Gastrocnemius medialis (tissue), 4 donors: ENCODE results near the gene IL5. TPM values are rescaled to one million over a fixed set of nuclear protein-coding genes. Genes with fewer than 3 reads are reported as not detected.

Experiments used
- ATAC-seq, 2 donors: fragments of 150-250 bp; one replicate each; pipeline ENCODE4 v1.9.1; 2016
- DNase-seq, 2 donors: peaks; one replicate each; pipeline ENCODE4 v3.0.0-alpha.2; 2019
- H3K27ac ChIP-seq, 4 donors: fragments of 200-600 bp; sonication (generic); 1 replicate in 1 of 4; 2 replicates in 3 of 4; pipeline ENCODE4 v1.5.1; 2016 to 2018; ENCODE audit warnings: mild to moderate bottlenecking in 2 of 4, moderate library complexity in 1 of 4
- H3K27me3 ChIP-seq, 3 donors: fragments of 200-600 bp; sonication (generic) in 2 of 3; 1 replicate in 1 of 3; 2 replicates in 2 of 3; pipeline versions ENCODE4 v1.5.1 to v1.6.0; 2016 to 2019; ENCODE audit warnings: mild to moderate bottlenecking in 1 of 3, moderate library complexity in 1 of 3
- H3K36me3 ChIP-seq, 2 donors: fragments of 200-600 bp; sonication (generic) in 1 of 2; one replicate each; pipeline ENCODE4 v1.5.1; 2017 to 2018
- H3K4me1 ChIP-seq, 2 donors: fragments of 200-600 bp; sonication (generic) in 1 of 2; one replicate each; pipeline ENCODE4 v1.5.1; 2016 to 2017; ENCODE audit warnings: mild to moderate bottlenecking in 2 of 2
- H3K4me3 ChIP-seq, 4 donors: fragments of 200-600 bp; sonication (generic) in 3 of 4; 1 replicate in 1 of 4; 2 replicates in 3 of 4; pipeline ENCODE4 v1.5.1; 2016 to 2019; ENCODE audit warnings: mild to moderate bottlenecking in 2 of 4
- H3K9me3 ChIP-seq, 3 donors: fragments of 200-600 bp; sonication (generic) in 2 of 3; 1 replicate in 1 of 3; 2 replicates in 2 of 3; pipeline ENCODE4 v1.5.1; 2016 to 2019
- CTCF ChIP-seq, 5 experiments: fragments of 450-650 bp in 3 of 5; fragments of 200-600 bp in 2 of 5; sonication (generic) in 2 of 5; IDR thresholded peaks in 4 of 5; conservative IDR thresholded peaks in 1 of 5; 1 replicate in 4 of 5; 2 replicates in 1 of 5; pipeline ENCODE4 v1.5.1; 2016 to 2019; ENCODE audit warnings: antibody characterized with exemption in 5 of 5, mild to moderate bottlenecking in 3 of 5, moderate library complexity in 3 of 5
- POLR2A ChIP-seq, 2 donors: fragments of 450-650 bp; IDR thresholded peaks; one replicate each; pipeline ENCODE4 v1.6.1; 2017; ENCODE audit warnings: antibody characterized with exemption in 2 of 2, mild to moderate bottlenecking in 2 of 2, moderate library complexity in 2 of 2
- in situ Hi-C, 4 donors: fragments of 200-750 bp; cut with MboI; loops; one replicate each; pipeline versions ENCODE4 v1.15.0 to v1.8.0; 2017; ENCODE audit warnings: low sequenced_read_pairs in 4 of 4
- intact Hi-C: fragments of 100-400 bp; cut with DNase I; formaldehyde crosslinking; loops from one replicate; pipeline ENCODE4 v1.15.1; 2023; ENCODE audit warnings: low total_unique reads
- total RNA-seq, 4 donors: library from RNA; depleted of rRNA; stranded (reverse); fragments of >200 nt; gene quantifications; one replicate each; pipeline versions ENCODE4 v1.1.0 to v1.2.3, GENCODE V29; 2016

The IL5 gene
- total RNA-seq, 4 donors from 2014 or later = not detected

- Histone ChIP-seq H3K4me3 (no peak overlapping the region), H3K4me1 (peaks cover 41 to 46% of the 10 kb centered on the region in 2 donors), H3K36me3 (no peaks in the 10 kb centered on the region), H3K27me3 (no peaks in the 10 kb centered on the region), H3K9me3 (no peaks in the 10 kb centered on the region), H3K27ac (peak overlapping the region in 2 of 4 donors; percentile 80 to 82)
- ATAC-seq = no peak
- intact Hi-C loops (loop anchor here (5.0 to 10.0 kb wide), 2 partner anchors 127 to 859 kb away; partner anchors contain the start of genes RAPGEF6 and SLC22A5), in situ Hi-C loops (loop anchor here in 2 of 4 donors (10.0 kb wide), 2 partner anchors 69 to 219 kb away; no protein-coding TSS in a partner anchor)
- no peak for TF ChIP-seq POLR2A (IDR thresholded peaks at IDR 0.05)
- no peak for TF ChIP-seq CTCF (IDR thresholded peaks at IDR 0.05 in 4 of 5, conservative IDR thresholded peaks at IDR 0.05 in 1 of 5)
- DNase-seq = no peak
Measured at GRCh38 chr5:132493821-132494220, 49.5 kb downstream of the IL5 start.

GRCh38 chr5:132493241-132493640 lies 50.1 kb downstream of the IL5 start:
- Histone ChIP-seq H3K9me3 (no peaks in the 10 kb centered on the region), H3K4me3 (no peak overlapping the region), H3K27ac (no peak overlapping the region), H3K27me3 (no peaks in the 10 kb centered on the region), H3K4me1 (peaks cover 42 to 52% of the 10 kb centered on the region in 2 donors), H3K36me3 (no peaks in the 10 kb centered on the region)
- no peak for ATAC-seq
- intact Hi-C loops = loop anchor here (5.0 to 10.0 kb wide), 2 partner anchors 126 to 858 kb away; partner anchors contain the start of genes RAPGEF6 and SLC22A5
- in situ Hi-C loops = loop anchor here in 2 of 4 donors (10.0 kb wide), 2 partner anchors 68 to 218 kb away; no protein-coding TSS in a partner anchor
- no peak for DNase-seq
- TF ChIP-seq POLR2A (IDR thresholded peaks at IDR 0.05) (no peak), CTCF (IDR thresholded peaks at IDR 0.05 in 4 of 5, conservative IDR thresholded peaks at IDR 0.05 in 1 of 5) (no peak)

GRCh38 chr5:132492386-132493125 lies 50.8 kb downstream of the IL5 start:
- Histone ChIP-seq H3K4me1 (peaks cover 38 to 52% of the 10 kb centered on the region in 2 donors), H3K27ac (peak overlapping the region in 1 of 4 donors; percentile 95), H3K27me3 (no peaks in the 10 kb centered on the region), H3K4me3 (no peak overlapping the region), H3K9me3 (no peaks in the 10 kb centered on the region), H3K36me3 (no peaks in the 10 kb centered on the region)
- intact Hi-C loops = loop anchor here (5.0 to 10.0 kb wide), 2 partner anchors 125 to 858 kb away; partner anchors contain the start of genes RAPGEF6 and SLC22A5
- DNase-seq = no peak
- no peak for TF ChIP-seq CTCF (IDR thresholded peaks at IDR 0.05 in 4 of 5, conservative IDR thresholded peaks at IDR 0.05 in 1 of 5)
- no peak for TF ChIP-seq POLR2A (IDR thresholded peaks at IDR 0.05)
- in situ Hi-C loops = loop anchor here in 2 of 4 donors (10.0 kb wide), 2 partner anchors 68 to 218 kb away; no protein-coding TSS in a partner anchor
- no peak for ATAC-seq

Other genes with a start within 250 kb of the IL5 start
- gene SLC22A4, start 249.1 kb downstream of the IL5 start, total RNA-seq = 1 to 10 TPM; 5.4 to 6.7 (median 6.2) TPM
- gene SLC22A5, start 173.8 kb downstream of the IL5 start, total RNA-seq = 100 to 1,000 TPM in 1 of 4 donors, 10 to 100 TPM in 3; 56.2 to 116 (median 79.2) TPM
- 10 to 100 TPM in 1 of 4 donors, 1 to 10 TPM in 3; 5.5 to 20.6 (median 8.4) TPM for gene IRF1, start 52.7 kb downstream of the IL5 start, total RNA-seq
- 10 to 100 TPM; 18.9 to 29.1 (median 22.0) TPM for gene RAD50, start 13.5 kb upstream of the IL5 start, total RNA-seq
- not detected for gene IL13, start 114.7 kb upstream of the IL5 start, total RNA-seq
- not detected for gene IL4, start 130.5 kb upstream of the IL5 start, total RNA-seq
- 1 to 10 TPM; 2.5 to 4.2 (median 3.4) TPM for gene KIF3A, start 194.0 kb upstream of the IL5 start, total RNA-seq
- gene CCNI2, start 203.9 kb upstream of the IL5 start, total RNA-seq = not detected
- gene SEPTIN8, start 233.7 kb upstream of the IL5 start, total RNA-seq = 1 to 10 TPM; 5.2 to 7.9 (median 6.8) TPM